GF-D8 (cell line): Measurements from ENCODE around the gene TBXA2R.
"Not testable (repeated sequence)": the region's sequence is repeated elsewhere in the genome, so short reads cannot be mapped to it uniquely, and the experiment has no call there.

ENCODE experiments used
- DNase-seq: peaks from one replicate; lab custom pipeline; 2025; lab: John Stamatoyannopoulos, UW

TBXA2R gene

GRCh38 chr19:3605361-3605760, 1.3 kb downstream of the TBXA2R start:
- no peak for DNase-seq

DNA sequence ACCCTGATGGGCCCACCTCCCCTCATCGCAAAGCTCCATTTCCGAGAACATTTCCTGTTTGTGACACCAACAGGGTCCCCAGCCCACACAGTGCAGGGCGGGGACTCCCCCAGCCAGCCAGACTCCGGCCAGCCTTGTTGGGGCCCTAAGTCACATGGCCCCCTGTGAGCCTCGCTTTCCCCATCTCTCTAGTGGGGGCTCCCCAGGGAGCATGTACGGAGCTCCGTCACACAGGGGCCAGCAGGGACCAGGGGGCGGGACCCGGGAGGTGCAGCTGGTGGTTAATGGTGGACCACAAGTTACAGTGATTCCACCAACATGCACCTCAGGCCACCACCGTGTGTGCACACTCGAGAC, 1.7 kb downstream of the TBXA2R start:
- no peak for DNase-seq

- no peak for DNase-seq
Observed at GRCh38 chr19:3604227-3604986, 2.3 kb downstream of the TBXA2R start.

DNA sequence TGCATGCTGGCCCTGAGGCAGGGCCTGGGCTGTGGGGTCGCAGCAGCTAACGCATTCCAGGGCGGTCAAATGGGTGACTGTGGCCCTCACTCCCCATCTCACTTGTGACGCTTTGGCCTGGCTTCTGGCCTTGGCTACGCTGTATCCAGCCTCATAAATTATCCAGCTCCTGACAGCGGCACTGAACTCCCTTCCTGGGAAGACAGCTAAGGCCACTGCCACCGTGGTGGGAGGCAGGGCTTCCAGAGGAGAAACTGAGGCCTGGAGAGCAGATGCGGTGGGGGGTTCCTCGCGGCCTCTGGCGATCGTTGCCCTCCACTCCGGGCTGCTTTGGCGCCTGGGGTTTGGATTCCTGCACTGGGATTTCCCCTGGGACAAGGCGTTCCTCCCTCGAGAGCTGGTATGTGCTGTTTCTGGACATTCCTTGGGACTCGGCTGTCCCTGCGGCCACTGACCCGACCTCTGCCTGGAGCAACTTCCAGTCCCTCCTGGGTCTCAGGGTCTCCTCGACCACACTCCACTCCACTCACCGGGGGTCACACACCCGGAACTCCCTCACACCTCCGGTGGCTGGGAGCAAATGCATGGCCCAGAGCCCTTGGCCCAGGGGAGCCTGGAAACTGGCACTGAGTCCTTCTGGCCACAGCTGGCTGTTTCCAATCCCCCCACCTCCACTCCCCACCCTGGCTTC, 3.4 kb downstream of the TBXA2R start:
- DNase-seq = no peak

DNA sequence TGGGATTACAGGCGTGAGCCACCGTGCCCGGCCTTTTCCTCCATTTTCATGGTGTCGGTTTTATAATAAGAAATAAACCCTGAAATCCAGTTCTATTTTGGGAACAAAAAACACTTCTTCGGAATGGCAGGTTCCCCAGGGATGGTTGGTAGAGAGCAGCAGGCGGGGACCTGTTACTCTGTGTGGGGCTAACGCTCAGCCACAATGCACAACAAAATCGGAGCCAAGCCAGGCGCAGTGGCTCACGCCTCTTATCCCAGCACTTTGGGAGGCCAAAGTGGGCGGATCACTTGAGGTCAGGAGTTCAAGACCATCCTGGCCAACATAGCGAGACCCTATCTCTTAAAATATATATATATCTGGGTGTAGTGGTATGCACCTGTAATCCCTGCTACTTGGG, 5.7 kb downstream of the TBXA2R start:
- DNase-seq = no peak

GRCh38 chr19:3599776-3600187, 6.9 kb downstream of the TBXA2R start:
- DNase-seq = no peak

- no peak for DNase-seq
Observed at GRCh38 chr19:3595521-3596061, 11.1 kb downstream of the TBXA2R start.

- DNase-seq = no peak
Observed at GRCh38 chr19:3593156-3593555, 13.5 kb downstream of the TBXA2R start.

DNA sequence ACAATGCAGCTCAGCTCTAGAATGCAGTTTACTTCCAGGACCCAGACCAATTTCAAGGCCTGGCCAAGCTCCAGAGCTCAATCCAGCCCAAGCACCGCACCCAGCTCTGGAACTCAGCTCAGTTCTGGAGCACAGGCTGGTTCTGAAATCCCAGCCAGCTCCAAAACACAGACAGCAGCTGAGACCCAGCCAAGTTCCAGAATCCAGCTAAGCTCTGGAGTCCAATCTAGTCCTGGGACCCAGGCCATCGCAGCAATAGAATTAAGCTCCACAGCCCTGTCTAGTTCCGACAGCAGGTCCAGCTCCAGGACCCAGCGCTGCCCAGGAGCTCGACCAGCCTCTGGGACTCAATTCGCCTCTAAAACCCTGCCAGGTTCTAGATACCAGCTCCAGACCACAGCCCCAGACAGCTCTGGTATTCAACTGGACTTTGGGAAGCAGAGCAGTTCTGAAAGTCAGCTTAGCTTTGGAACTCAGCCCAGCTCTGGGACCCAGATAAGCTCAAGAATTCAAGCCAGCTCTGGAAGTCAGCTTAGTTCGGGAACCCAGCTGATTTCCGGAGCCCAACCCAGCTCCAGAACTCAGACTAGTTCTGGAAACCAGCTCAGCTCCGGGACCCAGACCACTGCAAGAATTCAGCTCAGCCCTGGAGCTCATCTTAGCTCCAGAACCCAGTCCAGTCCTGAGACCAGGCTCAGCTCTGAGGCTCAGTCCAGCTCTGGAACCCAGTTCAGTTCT, 14.6 kb downstream of the TBXA2R start:
- DNase-seq = no peak

DNA sequence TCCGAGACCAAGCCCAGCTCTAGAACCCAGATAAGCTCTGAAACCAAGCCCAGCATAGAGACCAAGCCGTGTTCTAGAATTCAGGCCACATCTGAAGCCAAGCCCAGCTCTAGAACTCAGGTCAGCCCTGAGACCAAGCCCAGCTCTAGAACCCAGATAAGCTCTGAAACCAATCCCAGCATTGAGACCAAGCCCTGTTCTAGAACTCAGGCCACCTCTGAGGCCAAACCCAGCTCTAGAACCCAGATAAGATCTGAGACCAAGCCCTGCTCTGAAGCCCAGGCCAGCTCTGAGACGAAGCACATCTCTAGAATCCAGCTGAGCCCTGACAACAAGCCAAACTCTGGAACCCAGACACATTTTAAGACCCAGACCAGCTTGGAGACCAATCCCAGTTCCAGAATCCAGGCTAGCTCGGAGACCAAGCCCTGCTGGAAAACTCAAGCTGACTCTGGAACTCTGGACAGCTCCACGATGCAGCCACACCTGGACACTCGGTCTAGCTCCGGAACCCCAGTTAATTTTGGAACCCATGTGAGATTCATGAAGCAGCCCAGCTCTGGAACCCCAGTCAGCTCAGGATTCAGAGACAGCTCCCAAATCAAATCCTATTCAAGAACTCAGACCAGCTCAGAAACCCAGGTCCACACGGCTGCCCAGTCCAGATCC, 15.6 kb downstream of the TBXA2R start:
- DNase-seq = no peak

DNA sequence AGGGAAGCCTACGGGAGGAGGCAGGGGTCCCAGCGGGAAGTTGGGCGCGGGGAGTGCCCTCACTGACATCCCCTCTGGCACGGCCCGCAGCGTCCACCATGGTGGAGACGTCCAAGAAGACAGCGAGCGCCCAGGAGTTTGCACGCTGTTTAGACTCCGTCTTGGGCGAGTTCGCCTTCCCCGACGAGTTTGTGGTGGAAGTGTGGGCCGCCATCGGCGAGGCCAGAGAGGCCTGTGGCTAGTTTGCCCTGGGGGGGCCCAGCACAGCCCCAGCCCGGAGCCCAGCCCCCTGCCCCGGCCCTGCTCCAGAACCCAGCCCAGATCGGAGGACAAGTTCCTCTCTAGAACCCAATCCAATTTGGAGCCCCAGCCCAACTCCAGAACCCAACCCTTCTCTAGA, 16.7 kb downstream of the TBXA2R start:
- no peak for DNase-seq

DNA sequence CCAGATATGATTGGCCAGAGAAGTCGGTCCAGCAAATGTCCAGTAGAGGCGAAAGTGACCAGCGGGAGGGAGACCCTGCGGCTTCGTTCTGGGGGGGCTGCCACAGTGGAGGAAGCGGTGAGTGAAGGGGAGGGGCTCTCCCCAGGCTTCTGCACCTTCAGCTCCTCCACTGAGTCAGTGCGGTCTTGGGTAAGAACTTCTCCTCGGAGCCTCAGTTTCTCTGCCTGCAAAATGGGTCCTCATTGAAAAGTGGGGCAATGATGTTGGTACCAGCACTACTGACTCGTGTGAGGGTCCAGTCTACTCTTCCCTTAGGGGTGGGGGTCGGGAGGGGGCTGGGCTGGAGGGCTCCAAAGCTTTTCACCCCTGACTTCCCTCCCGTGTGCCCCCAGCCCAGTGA, 17.2 kb downstream of the TBXA2R start:
- DNase-seq = no peak

GRCh38 chr19:3586707-3587346, 19.8 kb downstream of the TBXA2R start:
- no peak for DNase-seq

DNA sequence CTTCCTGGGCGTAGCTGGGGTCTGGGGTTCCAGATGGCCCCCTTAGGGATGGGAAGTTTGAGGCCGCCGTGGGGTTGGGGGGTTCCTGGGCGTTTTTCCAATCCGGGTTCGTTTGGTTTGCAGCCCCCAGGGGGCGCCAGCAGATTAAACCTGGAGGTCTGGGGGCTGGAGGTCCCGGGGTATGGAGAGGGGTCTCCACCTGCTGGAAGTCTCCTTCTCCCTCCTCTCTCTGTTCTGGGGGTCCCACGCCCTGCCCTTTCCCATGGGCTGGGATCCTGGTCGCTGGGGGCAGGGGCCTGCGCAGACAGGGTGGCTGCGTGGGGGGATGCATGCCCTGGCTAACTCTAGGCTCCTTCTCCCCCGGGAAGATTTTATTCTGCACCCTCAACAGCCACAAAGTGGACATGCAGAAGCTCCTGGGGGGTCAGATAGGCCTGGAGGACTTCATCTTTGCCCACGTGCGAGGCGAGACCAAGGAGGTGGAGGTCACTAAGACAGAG, 20.5 kb downstream of the TBXA2R start:
- DNase-seq = no peak

- no peak for DNase-seq
Observed at GRCh38 chr19:3585301-3586126, 21.2 kb downstream of the TBXA2R start, which contains the start of gene GIPC3. Gene GIPC3, plus strand, starts transcription at chr19:3585478. Its CDS starts 120 bp downstream, at chr19:3585598.

- not testable (repeated sequence) for DNase-seq
Observed at GRCh38 chr19:3584036-3584802, 22.5 kb downstream of the TBXA2R start.

- DNase-seq = not testable (repeated sequence)
Observed at GRCh38 chr19:3581792-3582191, 24.9 kb downstream of the TBXA2R start.

DNA sequence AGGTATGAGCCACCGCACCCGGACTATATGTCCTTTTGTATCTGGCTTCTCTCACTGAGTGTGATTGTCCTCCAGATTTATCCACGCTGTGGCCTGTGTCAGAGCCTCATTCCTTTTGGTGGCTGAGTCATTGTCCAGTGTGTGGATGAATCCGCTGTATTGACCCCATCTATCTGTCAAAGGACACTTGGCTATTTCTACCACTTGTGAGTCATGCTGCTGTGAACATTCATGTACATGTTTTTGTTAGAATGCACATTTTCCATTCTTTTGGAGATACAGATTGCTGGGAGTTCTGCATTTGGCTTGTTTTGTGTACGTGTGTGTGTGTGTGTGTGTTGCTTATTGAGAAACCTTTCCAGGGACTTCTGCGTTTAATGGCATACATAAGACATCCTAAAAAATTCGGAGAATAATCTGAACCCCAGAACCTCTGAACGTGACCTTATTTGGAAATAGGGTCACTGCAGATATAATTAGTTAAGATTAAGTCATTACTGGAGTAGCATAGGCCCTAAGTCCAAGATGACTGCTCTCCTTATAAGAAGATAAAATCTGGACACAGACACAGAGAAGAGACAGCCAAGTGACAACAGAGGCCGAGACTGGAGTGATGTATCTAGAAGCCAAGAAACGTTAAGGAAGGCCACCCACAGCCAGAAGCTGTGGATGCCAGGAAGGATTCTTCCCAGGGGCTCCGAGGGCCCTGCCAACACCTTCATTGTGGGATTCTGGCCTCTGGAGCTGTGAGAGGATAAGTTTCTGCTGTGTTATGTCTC, 26.3 kb downstream of the TBXA2R start:
- DNase-seq = no peak

DNA sequence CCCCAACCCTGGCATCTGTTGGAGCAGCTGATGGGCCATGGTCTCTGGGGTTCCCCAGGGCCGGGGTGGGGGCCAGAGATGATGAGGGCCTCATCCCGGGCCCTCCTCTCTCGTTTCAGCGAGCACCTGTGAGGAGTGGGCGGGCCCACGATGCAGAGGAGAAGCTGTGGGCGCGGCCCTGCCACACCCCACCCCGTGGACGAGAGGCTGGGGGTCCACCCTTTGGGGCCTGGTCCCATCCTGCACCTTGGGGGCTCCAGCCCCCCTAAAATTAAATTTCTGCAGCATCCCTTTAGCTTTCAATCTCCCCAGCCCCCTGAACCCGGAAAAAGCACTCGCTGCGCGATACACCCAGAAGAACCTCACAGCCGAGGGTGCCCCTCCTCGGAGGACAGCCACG, 28.3 kb downstream of the TBXA2R start:
- DNase-seq = no peak
